ELF-1 (cell line): ENCODE measurements around the gene MAGEA2B.
"Not testable (repeated sequence)": the region's sequence is repeated elsewhere in the genome, so short reads cannot be mapped to it uniquely, and the experiment has no call there.

Experiments used
- DNase-seq: peaks from one replicate; pipeline ENCODE4 v3.0.0-alpha.2; 2016; ENCODE audit warnings: low read depth, low spot score

The MAGEA2B gene

DNA sequence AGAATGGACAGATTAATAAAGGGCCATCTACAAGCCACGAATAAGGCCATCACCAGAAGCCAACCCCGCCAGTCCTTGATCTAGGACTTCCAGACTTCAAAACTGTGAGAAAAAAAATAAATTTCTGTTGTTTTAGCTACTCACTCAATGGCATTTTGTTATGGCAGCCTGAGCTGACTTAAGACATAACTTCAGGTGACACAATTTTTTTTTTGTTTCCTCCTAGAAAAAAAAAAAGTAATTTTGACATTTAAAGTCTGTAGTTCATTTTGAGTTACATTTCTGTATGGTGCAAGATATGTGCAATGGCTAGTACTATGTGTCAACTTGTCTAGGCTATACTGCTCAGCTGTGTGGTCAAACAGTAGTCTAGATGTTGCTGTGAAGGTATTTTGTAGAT, 44.5 kb downstream of the MAGEA2B start, which contains the start of gene CSAG3:
TSS of gene CSAG3 (plus strand) at position 301 of the 400 bp plus-strand sequence.
- DNase-seq = not testable (repeated sequence)

- not testable (repeated sequence) for DNase-seq
Measured at GRCh38 chrX:152759544-152759943, 45.1 kb downstream of the MAGEA2B start.

DNA sequence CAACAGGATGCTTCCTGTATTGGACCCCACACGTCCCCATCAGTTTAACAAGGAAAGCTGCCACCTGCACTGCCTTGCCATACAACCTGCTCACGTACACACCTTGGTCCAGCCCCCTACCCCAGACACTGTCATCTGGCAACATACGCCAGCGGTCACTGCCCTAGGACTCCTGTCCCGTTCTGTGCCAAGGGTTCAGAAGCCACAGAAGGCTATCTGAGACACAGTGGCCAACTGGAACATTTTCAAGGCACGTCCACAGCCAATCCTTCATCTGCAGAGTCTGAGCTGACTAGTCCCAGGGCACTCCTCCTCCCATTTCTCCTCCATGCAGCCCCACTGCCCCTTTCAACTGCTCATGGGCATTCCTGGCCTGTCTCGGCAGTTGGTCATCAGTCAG, 47.2 kb downstream of the MAGEA2B start:
- not testable (repeated sequence) for DNase-seq

DNA sequence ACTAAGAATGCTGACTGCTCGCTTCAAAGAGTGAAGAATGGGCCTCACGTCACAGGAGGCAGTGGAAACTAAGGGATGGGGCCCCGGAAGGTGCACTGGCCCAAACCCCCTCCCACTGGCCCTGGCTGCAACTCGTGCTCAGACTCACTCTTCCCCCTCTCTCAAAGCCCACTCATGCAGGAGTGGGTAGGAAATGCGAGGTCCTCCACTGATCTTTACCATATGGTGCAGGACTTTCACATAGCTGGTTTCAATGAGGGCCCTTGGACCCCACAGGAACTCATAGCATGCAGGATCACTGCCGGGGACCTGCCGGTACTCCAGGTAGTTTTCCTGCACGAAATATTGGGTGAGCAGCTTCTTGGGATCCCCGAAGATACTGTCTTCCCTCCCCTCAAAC, 52.1 kb downstream of the MAGEA2B start:
- DNase-seq = not testable (repeated sequence)
